Neural progenitor cell (in vitro differentiated cells): ENCODE measurements around the gene ARHGAP9. TPM values are rescaled to one million over a fixed set of nuclear protein-coding genes. Genes with fewer than 3 reads are reported as not detected.

Source experiments
- DNase-seq: peaks from one replicate; pipeline ENCODE4 v3.0.0-alpha.2; 2016; ENCODE audit warnings: low spot score
- H2AFZ ChIP-seq: fragments of 200-600 bp; sonication (generic); replicated peaks from 2 replicates; pipeline ENCODE4 v1.6.1; 2016; ENCODE audit warnings: antibody characterized with exemption
- H3F3A ChIP-seq: fragments of 200-600 bp; sonication (generic); 2 replicates; pipeline ENCODE4 v1.6.1; 2016; ENCODE audit warnings: antibody characterized with exemption, low read depth
- H3K27ac ChIP-seq: fragments of 200-600 bp; sonication (generic); 2 replicates; pipeline ENCODE4 v1.5.1; 2016; ENCODE audit warnings: mild to moderate bottlenecking
- H3K27me3 ChIP-seq: fragments of 200-600 bp; sonication (generic); 2 replicates; pipeline ENCODE4 v1.6.1; 2016; ENCODE audit warnings: mild to moderate bottlenecking, moderate library complexity
- H3K36me3 ChIP-seq: fragments of 200-600 bp; sonication (generic); 2 replicates; pipeline ENCODE4 v1.5.1; 2016
- H3K4me1 ChIP-seq: fragments of 200-600 bp; sonication (generic); 2 replicates; pipeline ENCODE4 v1.6.1; 2016; ENCODE audit warnings: mixed run types
- H3K4me2 ChIP-seq: fragments of 200-600 bp; sonication (generic); 2 replicates; pipeline ENCODE4 v1.6.1; 2016
- H3K4me3 ChIP-seq: fragments of 200-600 bp; sonication (generic); 2 replicates; pipeline ENCODE4 v1.5.1; 2016
- H3K79me2 ChIP-seq: fragments of 200-600 bp; sonication (generic); 2 replicates; pipeline ENCODE4 v1.6.1; 2016; ENCODE audit warnings: low read depth
- H3K9ac ChIP-seq: fragments of 200-600 bp; sonication (generic); 2 replicates; pipeline ENCODE4 v1.6.1; 2016
- H3K9me3 ChIP-seq: fragments of 200-600 bp; sonication (generic); 2 replicates; pipeline ENCODE4 v1.5.1; 2016; ENCODE audit warnings: low read depth
- H4K20me1 ChIP-seq: fragments of 200-600 bp; sonication (generic); 2 replicates; pipeline ENCODE4 v1.6.1; 2016; ENCODE audit warnings: low read depth
- H3K27ac Mint-ChIP-seq: 3 replicates; pipeline ENCODE4 v1.8.0; 2021; ENCODE audit warnings: mixed read lengths
- H3K27me3 Mint-ChIP-seq: 2 replicates; pipeline ENCODE4 v1.8.0; 2022; ENCODE audit warnings: low read depth, mild to moderate bottlenecking, inconsistent platforms, moderate library complexity, mixed read lengths; ENCODE audit not compliant: insufficient read depth
- H3K36me3 Mint-ChIP-seq: 3 replicates; pipeline ENCODE4 v1.8.0; 2021; ENCODE audit warnings: mixed read lengths
- H3K4me1 Mint-ChIP-seq: 3 replicates; pipeline ENCODE4 v1.8.0; 2021; ENCODE audit warnings: mixed read lengths
- H3K4me3 Mint-ChIP-seq: 3 replicates; pipeline ENCODE4 v1.8.0; 2021; ENCODE audit warnings: mild to moderate bottlenecking, moderate library complexity, mixed read lengths
- H3K9me3 Mint-ChIP-seq: 3 replicates; pipeline ENCODE4 v1.8.0; 2020; ENCODE audit warnings: mixed read lengths
- EZH2 ChIP-seq: fragments of 200-600 bp; sonication (generic); IDR thresholded peaks from 2 replicates; pipeline ENCODE4 v1.6.1; 2017; ENCODE audit warnings: antibody characterized with exemption, mild to moderate bottlenecking, moderate library complexity
- EZH2phosphoT487 ChIP-seq: fragments of 200-600 bp; sonication (generic); IDR thresholded peaks from 2 replicates; pipeline ENCODE4 v1.6.1; 2017; ENCODE audit warnings: antibody characterized with exemption
- total RNA-seq: library from RNA; depleted of rRNA; stranded (reverse); fragments of >200 nt; gene quantifications from 2 replicates; pipeline ENCODE4 v1.2.3, GENCODE V29; 2015; ENCODE audit warnings: low replicate concordance
- TF ChIP-seq, protein P1 (sequence below): fragments of 200-600 bp; sonication (generic); IDR thresholded peaks from 2 replicates; pipeline ENCODE4 v1.5.1; 2017; ENCODE audit warnings: antibody characterized with exemption, mild to moderate bottlenecking

ARHGAP9 gene
- total RNA-seq, 1 donor from 2014 or later: not detected

DNA sequence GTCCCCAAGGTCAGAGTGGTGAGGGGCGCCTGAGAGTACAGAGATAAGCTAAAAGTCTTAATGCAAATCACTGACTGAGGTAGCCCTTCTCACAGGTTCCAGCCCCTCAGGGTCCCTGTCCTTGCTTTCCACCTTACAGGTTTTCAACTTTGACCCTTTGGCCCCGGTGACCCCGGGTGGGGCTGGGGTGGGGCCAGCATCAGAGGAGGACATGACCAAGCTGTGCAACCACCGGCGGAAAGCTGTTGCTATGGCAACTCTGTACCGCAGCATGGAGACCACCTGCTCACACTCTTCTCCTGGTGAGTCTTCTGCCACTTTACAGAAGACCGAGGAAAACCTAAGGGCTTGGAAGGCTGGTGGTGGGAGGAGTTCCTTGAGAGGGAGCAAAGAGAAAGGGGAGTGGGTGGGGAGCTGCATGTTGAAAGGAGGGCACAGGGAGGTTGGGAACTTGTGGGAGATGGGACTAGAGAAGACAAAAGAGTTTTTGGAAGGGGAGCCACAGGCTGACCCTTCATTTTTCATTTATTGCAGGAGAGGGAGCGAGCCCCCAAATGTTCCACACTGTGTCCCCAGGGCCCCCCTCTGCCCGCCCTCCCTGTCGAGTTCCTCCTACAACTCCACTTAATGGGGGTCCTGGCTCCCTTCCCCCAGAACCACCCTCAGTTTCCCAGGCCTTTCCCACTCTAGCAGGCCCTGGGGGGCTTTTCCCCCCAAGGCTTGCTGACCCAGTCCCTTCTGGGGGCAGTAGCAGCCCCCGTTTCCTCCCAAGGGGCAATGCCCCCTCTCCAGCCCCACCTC is 45.3 kb upstream of the ARHGAP9 start:
- no peak overlapping the region for H2AFZ ChIP-seq
- no peak for DNase-seq
- H3K9me3 ChIP-seq: no peaks in the 10 kb centered on the region
- H3K27ac ChIP-seq: no peak overlapping the region
- H3K9ac ChIP-seq: no peak overlapping the region
- no peaks in the 10 kb centered on the region for H3K9me3 Mint-ChIP-seq
- H3K4me1 Mint-ChIP-seq: peaks cover 46% of the 10 kb centered on the region
- H3F3A ChIP-seq: peaks cover 47% of the 10 kb centered on the region
- H3K27ac Mint-ChIP-seq: no peak overlapping the region
- no peak overlapping the region for H3K4me3 ChIP-seq
- peak overlapping the region; percentile 98 for H3K4me3 Mint-ChIP-seq
- H3K79me2 ChIP-seq: peaks cover 13% of the 10 kb centered on the region
- H3K4me2 ChIP-seq: peak overlapping the region; percentile 24
- peaks cover 21% of the 10 kb centered on the region for H3K4me1 ChIP-seq
- peaks cover 31% of the 10 kb centered on the region for H4K20me1 ChIP-seq
- peaks cover 11% of the 10 kb centered on the region for H3K27me3 Mint-ChIP-seq
- no peak for TF ChIP-seq EZH2
- TF ChIP-seq, protein P1, sequence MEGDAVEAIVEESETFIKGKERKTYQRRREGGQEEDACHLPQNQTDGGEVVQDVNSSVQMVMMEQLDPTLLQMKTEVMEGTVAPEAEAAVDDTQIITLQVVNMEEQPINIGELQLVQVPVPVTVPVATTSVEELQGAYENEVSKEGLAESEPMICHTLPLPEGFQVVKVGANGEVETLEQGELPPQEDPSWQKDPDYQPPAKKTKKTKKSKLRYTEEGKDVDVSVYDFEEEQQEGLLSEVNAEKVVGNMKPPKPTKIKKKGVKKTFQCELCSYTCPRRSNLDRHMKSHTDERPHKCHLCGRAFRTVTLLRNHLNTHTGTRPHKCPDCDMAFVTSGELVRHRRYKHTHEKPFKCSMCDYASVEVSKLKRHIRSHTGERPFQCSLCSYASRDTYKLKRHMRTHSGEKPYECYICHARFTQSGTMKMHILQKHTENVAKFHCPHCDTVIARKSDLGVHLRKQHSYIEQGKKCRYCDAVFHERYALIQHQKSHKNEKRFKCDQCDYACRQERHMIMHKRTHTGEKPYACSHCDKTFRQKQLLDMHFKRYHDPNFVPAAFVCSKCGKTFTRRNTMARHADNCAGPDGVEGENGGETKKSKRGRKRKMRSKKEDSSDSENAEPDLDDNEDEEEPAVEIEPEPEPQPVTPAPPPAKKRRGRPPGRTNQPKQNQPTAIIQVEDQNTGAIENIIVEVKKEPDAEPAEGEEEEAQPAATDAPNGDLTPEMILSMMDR: no peak
- no peak for TF ChIP-seq EZH2phosphoT487
- H3K36me3 ChIP-seq: no peaks in the 10 kb centered on the region
- peaks cover 12% of the 10 kb centered on the region for H3K36me3 Mint-ChIP-seq
- no peaks in the 10 kb centered on the region for H3K27me3 ChIP-seq

DNA sequence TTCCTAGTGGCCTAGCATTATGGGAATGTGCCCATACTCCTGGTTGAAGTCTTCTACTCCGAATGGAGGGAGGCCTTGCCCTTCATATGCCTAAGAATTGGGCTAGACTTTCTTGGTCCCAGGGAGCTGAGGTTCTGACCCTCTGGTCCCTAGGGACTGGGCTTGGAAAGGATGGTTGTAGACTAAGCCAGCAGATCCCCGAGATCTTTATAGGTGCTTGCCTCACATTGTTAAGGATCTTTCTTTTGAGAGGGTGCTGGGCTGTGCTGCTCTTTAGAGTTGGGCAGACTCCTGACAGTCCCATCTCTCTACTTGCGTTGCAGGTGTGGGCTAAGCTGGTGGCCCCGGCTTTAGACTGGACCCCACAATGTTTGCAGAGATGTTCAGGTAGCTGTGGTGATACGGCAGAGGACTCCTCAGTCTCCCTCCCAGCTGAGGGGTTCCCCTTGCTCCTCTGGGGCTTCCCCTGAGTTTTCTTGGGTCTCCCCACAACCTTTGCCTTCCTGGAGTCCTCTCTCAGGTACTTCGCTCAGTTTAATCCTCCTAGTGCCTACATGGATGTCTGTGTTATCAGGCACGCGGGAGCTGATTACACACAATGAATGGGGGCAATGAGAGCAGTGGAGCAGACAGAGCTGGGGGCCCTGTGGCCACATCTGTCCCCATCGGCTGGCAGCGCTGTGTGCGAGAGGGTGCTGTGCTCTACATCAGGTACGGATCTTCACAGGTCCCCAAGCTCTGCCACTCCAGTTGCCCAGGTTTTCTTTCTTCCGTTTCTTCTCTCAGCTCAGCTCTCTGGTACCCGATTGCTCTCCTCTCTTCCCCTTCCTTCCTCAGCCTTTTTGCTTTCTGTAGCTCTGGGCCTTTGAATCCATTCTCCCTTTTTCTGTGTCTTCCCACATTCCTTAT is 44.3 kb upstream of the ARHGAP9 start:
- Histone ChIP-seq H3K79me2 (peaks cover 15% of the 10 kb centered on the region), H3K4me1 (peaks cover 31% of the 10 kb centered on the region), H4K20me1 (peaks cover 41% of the 10 kb centered on the region), H3K27ac (no peak overlapping the region), H3K36me3 (no peaks in the 10 kb centered on the region), H2AFZ (no peak overlapping the region), H3K27me3 (no peaks in the 10 kb centered on the region), H3K9ac (peak overlapping the region; percentile 73), H3K4me3 (peak overlapping the region; percentile 87), H3F3A (peaks cover 55% of the 10 kb centered on the region), H3K9me3 (no peaks in the 10 kb centered on the region), H3K4me2 (peak overlapping the region; percentile 80)
- Mint-ChIP-seq H3K9me3 (no peaks in the 10 kb centered on the region), H3K27me3 (peaks cover 13% of the 10 kb centered on the region), H3K4me1 (peaks cover 49% of the 10 kb centered on the region), H3K36me3 (peaks cover 12% of the 10 kb centered on the region), H3K4me3 (peak overlapping the region; percentile 98), H3K27ac (peak overlapping the region; percentile 95)
- no peak for DNase-seq
- no peak for TF ChIP-seq EZH2
- TF ChIP-seq EZH2phosphoT487: no peak
- TF ChIP-seq, protein P1: no peak

DNA sequence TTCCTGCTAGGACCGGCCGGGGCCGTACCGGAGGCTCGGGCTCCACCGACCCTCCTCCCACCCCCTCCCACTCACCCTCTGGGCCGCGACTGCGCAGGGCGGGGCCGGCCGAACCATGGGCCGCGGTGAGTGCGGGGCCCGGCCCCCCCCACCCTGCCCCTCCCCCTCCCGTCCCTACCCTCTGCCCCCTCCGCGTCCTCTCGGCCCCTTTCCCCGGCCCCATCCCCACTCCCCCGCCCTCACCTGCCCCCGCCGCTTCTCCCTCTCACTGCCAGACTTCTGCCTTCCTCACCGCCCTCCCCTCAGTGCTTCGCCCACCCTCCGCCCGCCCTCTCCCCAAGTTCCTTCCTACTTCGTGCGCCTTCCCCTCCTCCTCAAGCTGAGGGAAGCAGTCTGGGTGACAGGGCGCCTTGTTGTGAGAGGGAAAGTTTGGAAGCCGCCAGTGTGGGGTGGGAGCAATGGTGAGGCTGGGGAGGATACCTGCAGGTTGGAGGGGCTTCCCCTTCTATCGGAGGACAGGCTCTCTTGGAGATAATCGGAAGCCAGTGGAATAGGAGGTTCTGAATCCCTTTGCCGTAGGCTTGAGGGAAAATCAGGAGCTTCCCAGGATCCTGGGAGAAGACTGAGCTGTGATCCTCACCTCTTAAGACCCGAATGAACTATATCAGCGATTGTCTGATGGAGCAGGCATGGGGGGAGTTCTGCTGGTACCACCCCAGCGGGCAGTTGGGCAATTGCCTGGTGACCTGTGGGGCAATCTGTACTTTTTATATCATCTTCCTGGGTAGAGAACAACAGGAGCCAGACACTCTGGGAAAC is 43.4 kb upstream of the ARHGAP9 start:
- Mint-ChIP-seq H3K4me3 (peak overlapping the region; percentile 98), H3K36me3 (peaks cover 14% of the 10 kb centered on the region), H3K9me3 (no peaks in the 10 kb centered on the region), H3K27me3 (peaks cover 15% of the 10 kb centered on the region), H3K27ac (peak overlapping the region; percentile 95), H3K4me1 (peaks cover 56% of the 10 kb centered on the region)
- H3K27ac ChIP-seq: peak overlapping the region; percentile 71
- peaks cover 33% of the 10 kb centered on the region for H3K4me1 ChIP-seq
- peaks cover 23% of the 10 kb centered on the region for H3K79me2 ChIP-seq
- H4K20me1 ChIP-seq: peaks cover 50% of the 10 kb centered on the region
- peak overlapping the region; percentile 73 for H3K9ac ChIP-seq
- peak overlapping the region; percentile 87 for H3K4me3 ChIP-seq
- no peak overlapping the region for H2AFZ ChIP-seq
- no peaks in the 10 kb centered on the region for H3K36me3 ChIP-seq
- DNase-seq: no peak
- TF ChIP-seq, protein P1: no peak
- TF ChIP-seq EZH2 (no peak), EZH2phosphoT487 (no peak)
- H3K4me2 ChIP-seq: peak overlapping the region; percentile 80
- no peaks in the 10 kb centered on the region for H3K27me3 ChIP-seq
- H3K9me3 ChIP-seq: no peaks in the 10 kb centered on the region
- peaks cover 64% of the 10 kb centered on the region for H3F3A ChIP-seq
